ENCODE data around the gene PLXNB3.
"Not testable (repeated sequence)": the region's sequence is repeated elsewhere in the genome, so short reads cannot be mapped to it uniquely, and the experiment has no call there.

Gene PLXNB3

DNA sequence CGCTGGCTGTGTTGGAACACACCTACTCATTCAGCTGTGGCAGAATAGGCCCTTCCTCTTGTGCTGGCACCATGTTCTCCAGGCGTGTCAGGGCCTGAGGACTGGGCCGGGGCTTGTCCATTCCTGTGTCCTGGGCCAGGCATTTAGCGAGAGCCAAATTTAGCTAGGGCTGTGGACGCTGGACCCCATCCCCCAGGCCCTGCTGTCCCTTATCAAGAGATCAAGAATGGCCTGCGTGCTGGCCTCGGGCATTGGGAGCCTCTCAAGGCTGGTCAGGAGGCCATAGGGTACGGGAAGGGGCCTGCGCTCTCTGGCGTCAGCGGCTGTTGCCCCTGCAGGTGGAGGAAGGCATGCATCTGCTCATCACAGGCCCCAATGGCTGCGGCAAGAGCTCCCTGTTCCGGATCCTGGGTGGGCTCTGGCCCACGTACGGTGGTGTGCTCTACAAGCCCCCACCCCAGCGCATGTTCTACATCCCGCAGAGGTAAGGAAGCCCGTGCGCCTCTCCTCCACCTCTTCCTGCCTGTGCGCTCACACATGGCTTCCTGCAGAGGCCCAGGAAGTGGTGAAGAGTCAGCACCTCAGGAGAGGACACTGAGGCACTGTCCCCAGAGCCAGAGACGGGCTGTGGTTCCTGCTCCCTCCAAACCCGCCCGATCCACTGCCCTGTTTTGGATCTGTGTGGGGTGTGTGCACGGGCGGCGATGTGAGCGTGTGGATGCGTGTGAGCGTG is 24.1 kb upstream of the PLXNB3 start:
- ATAC-seq (ENCODE audit: low read depth) (no peak), DNase-seq (ENCODE audit: low spot score in 2 of 2) (no peak)
- Mint-ChIP-seq H3K9me3 (no peaks in the 10 kb centered on the region), H3K36me3 (peaks cover 7% of the 10 kb centered on the region), H3K27me3 (no peaks in the 10 kb centered on the region), H3K27ac (no peak overlapping the region), H3K4me1 (peaks cover 19% of the 10 kb centered on the region), H3K4me3 (no peak overlapping the region)

DNA sequence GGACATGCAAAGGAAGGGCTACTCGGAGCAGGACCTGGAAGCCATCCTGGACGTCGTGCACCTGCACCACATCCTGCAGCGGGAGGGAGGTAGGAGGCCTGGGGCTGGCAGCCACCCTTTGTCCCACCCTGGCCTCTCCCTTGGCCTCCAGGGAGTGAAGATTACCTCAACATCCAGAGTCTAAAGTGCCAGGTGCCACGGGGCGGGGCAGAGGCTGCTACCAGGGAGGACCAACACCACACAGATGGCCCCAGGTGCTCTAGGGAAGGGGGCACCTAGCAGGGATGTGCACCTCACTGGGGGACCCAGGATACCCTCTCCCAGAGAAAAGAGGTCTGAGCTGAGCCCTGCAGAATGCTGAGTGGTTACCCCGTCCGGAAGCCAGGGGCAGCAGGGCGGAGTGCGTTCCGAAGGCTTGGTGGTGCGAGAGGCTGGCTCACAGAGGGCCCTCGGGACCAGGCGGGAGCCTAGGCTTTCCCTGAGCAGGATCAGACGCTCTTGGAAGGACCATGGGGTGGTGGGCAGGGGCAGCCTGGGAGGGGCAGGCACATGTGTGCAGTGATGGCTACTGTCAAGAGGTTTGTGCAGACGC is 23.3 kb upstream of the PLXNB3 start:
- H3K36me3 Mint-ChIP-seq: peaks cover 6% of the 10 kb centered on the region
- H3K4me3 Mint-ChIP-seq: no peak overlapping the region
- ATAC-seq (ENCODE audit: low read depth): no peak
- peaks cover 12% of the 10 kb centered on the region for H3K4me1 Mint-ChIP-seq
- no peak for DNase-seq (ENCODE audit: low spot score in 2 of 2)
- H3K27ac Mint-ChIP-seq: no peak overlapping the region
- H3K27me3 Mint-ChIP-seq: no peaks in the 10 kb centered on the region
- H3K9me3 Mint-ChIP-seq: no peaks in the 10 kb centered on the region

DNA sequence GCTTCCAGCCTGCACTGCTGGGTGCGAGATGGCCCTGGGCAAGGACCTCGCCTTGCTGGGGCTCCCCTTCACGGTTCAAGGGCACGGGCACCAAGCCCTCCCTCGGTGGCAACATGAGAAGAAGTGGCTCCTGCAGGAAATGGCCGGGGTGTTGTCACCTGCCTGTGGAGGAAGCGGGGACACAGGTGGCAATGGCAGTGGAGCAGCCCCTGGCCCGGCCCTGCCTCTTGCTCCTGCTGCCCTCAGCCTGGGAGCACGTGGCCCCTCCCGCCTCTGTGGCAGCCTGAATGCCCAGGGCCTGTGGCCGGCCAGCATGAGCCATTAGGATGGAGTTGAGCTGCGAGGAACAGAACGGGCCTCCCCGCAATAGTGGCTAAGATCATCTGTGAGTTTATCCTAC is 22.6 kb upstream of the PLXNB3 start:
- H3K36me3 Mint-ChIP-seq: peaks cover 4% of the 10 kb centered on the region
- H3K27me3 Mint-ChIP-seq: no peaks in the 10 kb centered on the region
- no peaks in the 10 kb centered on the region for H3K9me3 Mint-ChIP-seq
- H3K27ac Mint-ChIP-seq: no peak overlapping the region
- no peak overlapping the region for H3K4me3 Mint-ChIP-seq
- DNase-seq (ENCODE audit: low spot score in 2 of 2) (no peak), ATAC-seq (ENCODE audit: low read depth) (no peak)
- peaks cover 11% of the 10 kb centered on the region for H3K4me1 Mint-ChIP-seq

DNA sequence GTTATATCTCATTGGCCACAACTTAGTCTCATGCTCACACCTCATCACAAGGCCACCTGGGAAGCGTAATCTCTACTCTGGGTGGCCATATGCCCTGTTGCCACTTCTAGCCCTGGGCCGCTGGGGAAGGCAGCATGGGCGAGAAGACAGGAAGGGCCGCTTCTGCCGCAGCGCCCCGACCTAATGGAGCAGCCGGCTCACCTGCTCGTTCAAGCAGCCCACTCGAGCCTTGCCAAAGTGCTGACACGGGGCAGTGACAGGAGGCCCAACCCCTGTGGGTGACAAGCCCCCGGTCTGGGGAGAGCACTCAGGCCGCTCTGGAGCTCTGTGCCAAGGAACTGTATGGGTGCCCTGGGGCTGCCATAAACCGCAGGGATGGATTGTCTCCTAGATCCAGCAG is 21.9 kb upstream of the PLXNB3 start:
- H3K27me3 Mint-ChIP-seq; H3K36me3 Mint-ChIP-seq; ATAC-seq (ENCODE audit: low read depth); H3K9me3 Mint-ChIP-seq; H3K27ac Mint-ChIP-seq; H3K4me3 Mint-ChIP-seq; DNase-seq (ENCODE audit: low spot score in 2 of 2): not testable (repeated sequence)
- peaks cover 11% of the 10 kb centered on the region for H3K4me1 Mint-ChIP-seq

DNA sequence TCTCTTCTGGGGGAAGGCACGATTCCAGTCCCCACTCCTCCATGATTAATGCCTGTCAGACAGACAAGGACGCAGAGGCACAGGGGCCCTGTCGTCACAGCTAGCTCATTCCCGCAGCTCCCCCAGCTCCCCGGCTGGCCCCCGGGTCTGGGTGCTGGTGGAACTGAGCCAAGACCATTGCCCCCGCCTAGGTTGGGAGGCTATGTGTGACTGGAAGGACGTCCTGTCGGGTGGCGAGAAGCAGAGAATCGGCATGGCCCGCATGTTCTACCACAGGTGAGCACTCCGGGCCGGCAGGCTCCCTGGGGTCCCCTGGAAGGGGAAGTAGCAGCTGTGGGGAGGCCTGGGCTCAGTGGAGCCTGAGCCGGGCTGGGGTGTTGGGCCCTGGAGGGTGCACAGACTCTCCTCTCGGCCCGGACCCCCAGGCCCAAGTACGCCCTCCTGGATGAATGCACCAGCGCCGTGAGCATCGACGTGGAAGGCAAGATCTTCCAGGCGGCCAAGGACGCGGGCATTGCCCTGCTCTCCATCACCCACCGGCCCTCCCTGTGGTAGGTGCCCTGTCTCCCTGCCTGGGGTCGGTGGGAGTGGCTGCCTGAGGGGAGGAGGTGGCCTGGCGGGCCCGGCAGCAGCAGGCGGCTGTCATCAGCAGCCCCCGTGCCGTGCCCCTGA is 21.1 kb upstream of the PLXNB3 start:
- H3K27me3 Mint-ChIP-seq; H3K4me3 Mint-ChIP-seq; ATAC-seq (ENCODE audit: low read depth); H3K9me3 Mint-ChIP-seq; DNase-seq (ENCODE audit: low spot score in 2 of 2); H3K36me3 Mint-ChIP-seq; H3K27ac Mint-ChIP-seq: not testable (repeated sequence)
- peaks cover 11% of the 10 kb centered on the region for H3K4me1 Mint-ChIP-seq

DNA sequence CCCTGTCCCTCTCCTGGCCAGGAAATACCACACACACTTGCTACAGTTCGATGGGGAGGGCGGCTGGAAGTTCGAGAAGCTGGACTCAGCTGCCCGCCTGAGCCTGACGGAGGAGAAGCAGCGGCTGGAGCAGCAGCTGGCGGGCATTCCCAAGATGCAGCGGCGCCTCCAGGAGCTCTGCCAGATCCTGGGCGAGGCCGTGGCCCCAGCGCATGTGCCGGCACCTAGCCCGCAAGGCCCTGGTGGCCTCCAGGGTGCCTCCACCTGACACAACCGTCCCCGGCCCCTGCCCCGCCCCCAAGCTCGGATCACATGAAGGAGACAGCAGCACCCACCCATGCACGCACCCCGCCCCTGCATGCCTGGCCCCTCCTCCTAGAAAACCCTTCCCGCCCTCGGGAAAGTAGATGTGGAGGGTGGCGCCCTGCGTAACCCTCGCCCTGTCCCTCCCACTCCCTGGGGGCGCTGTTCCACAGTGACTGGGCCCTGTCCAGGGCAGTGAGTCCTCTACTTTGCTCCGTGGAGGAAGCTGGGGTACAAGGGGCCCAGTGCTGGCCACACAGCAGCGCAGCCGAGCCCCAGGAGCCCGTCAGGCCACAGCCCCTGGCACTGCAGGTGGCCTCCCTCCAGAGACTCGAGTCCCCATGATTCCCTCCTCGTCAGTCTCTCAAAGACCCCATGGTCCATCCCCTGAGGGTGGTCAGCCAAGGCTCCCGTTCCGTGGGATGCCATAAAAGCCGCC is 20.4 kb upstream of the PLXNB3 start:
- not testable (repeated sequence) for DNase-seq (ENCODE audit: low spot score in 2 of 2); H3K36me3 Mint-ChIP-seq; H3K4me3 Mint-ChIP-seq; H3K27me3 Mint-ChIP-seq; ATAC-seq (ENCODE audit: low read depth); H3K9me3 Mint-ChIP-seq; H3K27ac Mint-ChIP-seq
- peaks cover 11% of the 10 kb centered on the region for H3K4me1 Mint-ChIP-seq

DNA sequence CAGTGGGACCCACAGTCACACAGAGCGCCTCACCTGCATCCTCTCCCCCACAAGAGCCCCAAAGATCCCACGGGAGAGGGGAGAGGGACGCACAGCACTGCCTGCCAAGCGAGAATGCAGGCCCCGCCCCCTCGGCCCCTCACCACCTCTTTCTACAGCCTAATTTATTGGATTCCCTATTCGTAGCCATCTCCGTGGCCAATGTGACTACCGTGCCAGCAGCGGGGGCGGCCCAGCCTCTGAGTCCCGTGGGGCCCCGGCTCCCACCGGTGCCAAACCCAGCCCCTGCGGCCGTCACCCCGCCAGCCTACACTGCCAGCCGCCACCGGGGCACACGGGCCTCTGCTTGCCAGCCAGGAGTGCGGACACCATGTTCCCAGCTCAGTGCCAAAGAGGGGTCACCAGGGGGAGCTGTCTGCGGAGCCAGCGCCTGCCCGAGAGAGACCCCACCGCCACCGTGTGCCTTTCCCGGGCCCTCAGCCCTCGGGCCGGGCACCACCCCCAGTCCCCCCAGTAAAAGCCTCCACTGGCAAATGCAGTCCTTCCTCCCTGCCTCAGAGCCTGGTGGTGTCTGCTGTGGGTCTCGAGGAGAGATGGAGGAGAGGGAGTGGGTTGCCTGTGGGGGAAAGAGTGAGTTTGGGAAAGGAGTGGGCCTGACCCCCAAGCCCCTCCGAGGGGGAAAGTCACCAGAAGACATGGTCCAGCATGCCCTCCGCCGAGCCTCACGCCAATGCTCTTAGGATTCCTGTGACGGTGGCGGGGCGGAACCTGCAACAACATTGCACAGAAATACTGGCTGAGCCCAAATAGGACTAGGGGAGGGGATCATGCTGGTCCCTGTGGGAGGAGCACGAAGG is 19.6 kb upstream of the PLXNB3 start:
- Mint-ChIP-seq H3K4me3 (peak overlapping the region; percentile 46), H3K27ac (no peak overlapping the region), H3K4me1 (peaks cover 11% of the 10 kb centered on the region), H3K9me3 (no peaks in the 10 kb centered on the region), H3K36me3 (no peaks in the 10 kb centered on the region), H3K27me3 (no peaks in the 10 kb centered on the region)
- DNase-seq (ENCODE audit: low spot score in 2 of 2): no peak
- ATAC-seq (ENCODE audit: low read depth): no peak

DNA sequence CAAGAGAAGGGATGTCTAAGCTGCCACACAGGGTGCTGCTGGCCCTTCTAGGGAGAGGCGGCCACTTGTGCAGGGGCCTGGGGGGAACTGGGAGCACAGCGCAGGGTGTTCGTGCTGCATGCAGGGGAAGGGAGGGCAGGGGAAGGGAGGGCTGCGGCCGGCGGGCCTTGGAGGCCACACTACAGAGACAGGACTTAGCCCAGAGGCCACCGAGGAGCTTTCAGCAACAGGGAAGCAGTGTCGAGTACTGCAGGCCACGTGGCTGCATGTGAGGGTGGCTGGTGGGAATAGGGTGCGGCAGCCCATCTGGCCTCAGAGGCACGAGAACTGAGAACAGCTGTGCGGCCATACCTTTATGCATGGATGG is 19.0 kb upstream of the PLXNB3 start:
- not testable (repeated sequence) for ATAC-seq (ENCODE audit: low read depth); H3K36me3 Mint-ChIP-seq; H3K27ac Mint-ChIP-seq; H3K27me3 Mint-ChIP-seq; DNase-seq (ENCODE audit: low spot score in 2 of 2); H3K9me3 Mint-ChIP-seq
- Mint-ChIP-seq H3K4me3 (peak overlapping the region; percentile 46), H3K4me1 (peaks cover 17% of the 10 kb centered on the region)

DNA sequence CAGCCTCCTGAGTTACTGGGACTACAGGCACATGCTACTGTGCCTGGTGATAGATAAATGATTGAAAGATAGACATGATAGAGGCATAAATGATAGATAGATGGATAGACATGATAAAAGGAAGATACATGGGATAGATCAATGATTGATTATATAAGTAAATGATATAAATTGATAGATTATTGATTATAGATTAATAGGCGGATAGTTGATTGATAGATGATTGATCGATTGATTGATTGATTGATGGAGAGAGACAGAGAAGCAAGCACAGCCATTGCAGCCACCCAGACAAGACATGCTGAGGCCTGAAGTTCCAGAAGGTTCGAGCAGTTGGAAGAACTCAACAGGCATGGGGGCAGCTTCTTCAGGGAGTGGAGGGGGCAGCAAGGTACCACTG is 17.7 kb upstream of the PLXNB3 start:
- Mint-ChIP-seq H3K27ac (no peak overlapping the region), H3K36me3 (no peaks in the 10 kb centered on the region)
- no peak for ATAC-seq (ENCODE audit: low read depth)

DNA sequence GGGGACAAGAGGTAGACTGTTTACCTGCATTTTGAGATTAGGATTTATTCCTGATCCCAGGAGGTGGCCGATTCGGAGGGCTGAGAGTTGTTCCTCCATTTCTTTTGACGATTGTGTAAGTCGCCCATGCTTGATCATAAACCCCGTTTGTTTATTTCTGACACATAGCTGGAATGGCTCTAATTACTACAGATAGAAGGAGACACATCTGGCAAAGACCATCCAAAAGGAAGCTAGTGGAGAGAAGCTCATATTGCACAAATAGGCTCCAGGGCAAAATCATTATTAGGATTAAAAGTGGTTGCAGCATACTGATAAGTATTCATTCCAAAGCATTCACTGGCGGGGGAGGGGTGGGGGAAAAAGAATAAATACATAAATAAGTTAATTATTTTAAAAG is 17.1 kb upstream of the PLXNB3 start:
- H3K4me1 Mint-ChIP-seq: peaks cover 14% of the 10 kb centered on the region
- H3K27me3 Mint-ChIP-seq; DNase-seq (ENCODE audit: low spot score in 2 of 2); H3K36me3 Mint-ChIP-seq; H3K9me3 Mint-ChIP-seq; ATAC-seq (ENCODE audit: low read depth); H3K27ac Mint-ChIP-seq; H3K4me3 Mint-ChIP-seq: not testable (repeated sequence)

More for the DNA sequence above, 17.7 kb upstream of the PLXNB3 start:
- Mint-ChIP-seq H3K4me1 (peaks cover 14% of the 10 kb centered on the region), H3K4me3 (no peak overlapping the region), H3K27me3 (no peaks in the 10 kb centered on the region), H3K9me3 (no peaks in the 10 kb centered on the region)
- no peak for DNase-seq (ENCODE audit: low spot score in 2 of 2)

DNA sequence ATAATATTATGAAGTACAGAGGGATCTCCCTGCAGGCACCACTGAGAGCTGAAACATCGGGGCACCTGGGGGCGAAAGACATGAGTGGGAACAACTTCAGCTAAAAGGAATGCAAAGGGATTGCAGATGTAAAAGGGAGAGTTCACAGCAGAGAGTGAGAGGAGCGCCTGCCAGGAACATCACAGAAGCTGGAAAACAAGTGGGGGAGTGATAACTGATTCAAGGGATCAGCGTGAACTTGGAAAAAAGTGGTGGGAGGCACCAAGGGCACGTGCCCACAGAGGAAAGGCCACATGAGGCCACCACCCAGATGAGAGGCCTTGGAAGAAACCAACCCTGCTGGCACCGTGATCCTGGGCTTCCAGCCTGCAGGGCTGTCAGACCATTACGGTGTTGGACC is 15.0 kb upstream of the PLXNB3 start:
- H3K27ac Mint-ChIP-seq; ATAC-seq (ENCODE audit: low read depth); H3K36me3 Mint-ChIP-seq; H3K27me3 Mint-ChIP-seq; DNase-seq (ENCODE audit: low spot score in 2 of 2); H3K4me3 Mint-ChIP-seq; H3K9me3 Mint-ChIP-seq: not testable (repeated sequence)
- peaks cover 12% of the 10 kb centered on the region for H3K4me1 Mint-ChIP-seq

DNA sequence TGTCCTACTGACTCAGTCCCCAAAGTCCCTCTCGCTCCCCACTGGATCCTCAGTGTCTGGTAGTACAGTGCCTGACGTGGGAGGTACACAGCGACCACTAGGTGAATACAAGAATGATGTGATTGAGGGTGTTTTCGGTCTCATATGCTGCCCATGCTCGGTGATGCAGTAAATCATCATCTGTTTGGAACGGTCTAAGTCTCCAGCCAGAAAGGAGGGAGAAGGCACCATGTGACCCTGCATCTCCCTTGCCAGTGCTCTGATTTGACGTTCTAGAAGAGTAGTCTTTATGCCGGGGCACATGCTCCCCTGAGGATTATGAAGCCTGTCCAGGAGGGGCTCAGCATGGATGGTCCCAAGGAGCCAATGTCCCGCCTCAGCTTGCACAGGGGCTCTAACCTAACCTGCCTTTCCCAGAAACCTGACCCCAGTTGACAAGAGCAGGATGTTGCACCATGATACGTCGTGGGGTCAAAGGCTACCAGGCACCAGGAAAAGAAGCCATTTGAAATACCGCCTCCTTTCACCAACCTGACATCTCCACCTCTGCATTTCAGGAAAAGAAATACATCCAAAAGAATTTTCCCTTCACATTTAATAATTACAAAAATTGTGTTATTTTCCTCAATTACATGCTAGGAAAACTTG is 13.8 kb upstream of the PLXNB3 start:
- Mint-ChIP-seq H3K27ac (no peak overlapping the region), H3K36me3 (no peaks in the 10 kb centered on the region), H3K27me3 (no peaks in the 10 kb centered on the region), H3K4me1 (peaks cover 7% of the 10 kb centered on the region), H3K9me3 (no peaks in the 10 kb centered on the region), H3K4me3 (no peak overlapping the region)
- ATAC-seq (ENCODE audit: low read depth) (no peak), DNase-seq (ENCODE audit: low spot score in 2 of 2) (no peak)

DNA sequence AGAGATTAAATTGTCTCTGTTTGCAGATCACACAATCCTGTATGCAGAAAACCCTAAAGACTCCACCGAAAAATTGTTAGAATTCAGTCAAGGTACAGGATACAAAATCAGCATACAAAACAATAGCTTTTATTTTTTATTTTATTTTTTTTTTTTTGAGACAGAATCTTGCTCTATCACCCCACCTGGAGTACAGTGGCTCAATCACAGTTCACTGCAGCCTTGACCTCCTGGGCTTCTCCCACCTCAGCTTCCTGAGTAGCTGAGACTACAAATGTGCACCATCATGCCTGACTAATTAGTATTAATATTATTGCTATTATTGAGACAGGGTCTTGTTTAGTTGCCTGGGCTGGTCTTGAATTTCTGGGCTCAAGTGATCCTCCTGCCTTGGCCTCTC is 8.9 kb upstream of the PLXNB3 start:
- Mint-ChIP-seq H3K4me3 (no peak overlapping the region), H3K9me3 (no peaks in the 10 kb centered on the region), H3K4me1 (peaks cover 6% of the 10 kb centered on the region), H3K27me3 (no peaks in the 10 kb centered on the region), H3K27ac (no peak overlapping the region), H3K36me3 (no peaks in the 10 kb centered on the region)
- DNase-seq (ENCODE audit: low spot score in 2 of 2) (no peak), ATAC-seq (ENCODE audit: low read depth) (no peak)

Measured in memory B cell (primary cell).